GM13977 (cell line): ENCODE measurements around the gene FAM13C.

Experiments used
- DNase-seq: peaks from one replicate; pipeline ENCODE4 v3.0.0; 2012; ENCODE audit warnings: low spot score
- in situ Hi-C: fragments of 300-500 bp; cut with MboI; formaldehyde crosslinking; loops from one replicate; pipeline ENCODE4 v1.12.0; 2022; ENCODE audit warnings: low sequenced_read_pairs, low pct_unique_long_range_greater_than_20kb, mixed read lengths, inconsistent platforms; ENCODE audit not compliant: unreplicated experiment
- TF ChIP-seq, protein P1 (sequence below): IDR thresholded peaks from 2 replicates; pipeline ENCODE4 v1.5.1; 2012; ENCODE audit warnings: mild to moderate bottlenecking, control low read depth; ENCODE audit not compliant: insufficient read depth; ENCODE audit errors: extremely low read depth, missing control alignments

FAM13C gene

GRCh38 chr10:59354434-59354833, 7.9 kb downstream of the FAM13C start:
- in situ Hi-C loops, result no loop called here
- TF ChIP-seq, protein P1, sequence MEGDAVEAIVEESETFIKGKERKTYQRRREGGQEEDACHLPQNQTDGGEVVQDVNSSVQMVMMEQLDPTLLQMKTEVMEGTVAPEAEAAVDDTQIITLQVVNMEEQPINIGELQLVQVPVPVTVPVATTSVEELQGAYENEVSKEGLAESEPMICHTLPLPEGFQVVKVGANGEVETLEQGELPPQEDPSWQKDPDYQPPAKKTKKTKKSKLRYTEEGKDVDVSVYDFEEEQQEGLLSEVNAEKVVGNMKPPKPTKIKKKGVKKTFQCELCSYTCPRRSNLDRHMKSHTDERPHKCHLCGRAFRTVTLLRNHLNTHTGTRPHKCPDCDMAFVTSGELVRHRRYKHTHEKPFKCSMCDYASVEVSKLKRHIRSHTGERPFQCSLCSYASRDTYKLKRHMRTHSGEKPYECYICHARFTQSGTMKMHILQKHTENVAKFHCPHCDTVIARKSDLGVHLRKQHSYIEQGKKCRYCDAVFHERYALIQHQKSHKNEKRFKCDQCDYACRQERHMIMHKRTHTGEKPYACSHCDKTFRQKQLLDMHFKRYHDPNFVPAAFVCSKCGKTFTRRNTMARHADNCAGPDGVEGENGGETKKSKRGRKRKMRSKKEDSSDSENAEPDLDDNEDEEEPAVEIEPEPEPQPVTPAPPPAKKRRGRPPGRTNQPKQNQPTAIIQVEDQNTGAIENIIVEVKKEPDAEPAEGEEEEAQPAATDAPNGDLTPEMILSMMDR, result no peak
- DNase-seq, result no peak

DNA sequence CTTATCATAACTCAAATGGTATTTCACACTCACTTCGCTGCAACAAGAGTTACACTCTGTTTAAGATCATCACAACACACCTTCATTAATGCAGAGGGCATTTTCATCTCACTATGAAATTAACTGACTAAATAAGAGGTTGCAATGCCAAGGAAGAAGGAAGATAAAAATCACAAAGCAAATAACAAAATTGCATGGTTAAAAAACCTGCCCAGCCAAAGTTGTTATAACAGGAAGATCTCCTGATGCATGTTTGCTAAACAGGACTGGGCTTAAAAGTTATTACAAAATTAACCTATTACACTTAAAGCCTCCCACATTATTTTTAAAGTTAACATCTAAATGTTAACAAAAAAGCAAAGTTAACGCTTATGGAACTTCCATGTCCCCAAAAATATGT, 11.8 kb downstream of the FAM13C start:
- in situ Hi-C loops, result no loop called here
- TF ChIP-seq, protein P1, result no peak
- no peak for DNase-seq

DNA sequence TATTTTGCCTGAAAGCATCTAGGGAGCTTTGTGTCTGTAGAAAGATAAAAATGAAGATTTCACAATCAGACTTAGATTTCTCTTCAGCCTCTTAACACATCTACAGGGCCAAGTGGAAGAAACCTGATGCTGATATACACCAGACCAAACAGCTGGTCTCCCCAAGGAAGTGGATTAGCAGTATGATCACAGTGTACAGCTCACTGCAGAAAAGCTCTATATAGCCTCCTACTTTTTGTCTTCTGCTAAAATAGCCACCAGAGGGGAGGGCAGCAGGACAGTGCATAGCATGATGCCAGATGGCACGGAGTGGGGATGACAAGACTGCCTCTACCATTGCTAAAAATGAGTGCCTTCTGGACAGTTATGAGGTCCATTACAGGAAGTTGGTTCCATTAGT, 16.0 kb downstream of the FAM13C start:
- no peak for DNase-seq
- TF ChIP-seq, protein P1, result no peak
- in situ Hi-C loops, result no loop called here

GRCh38 chr10:59342723-59343122, 19.6 kb downstream of the FAM13C start:
- DNase-seq, result no peak
- TF ChIP-seq, protein P1, result no peak
- in situ Hi-C loops, result no loop called here

GRCh38 chr10:59342000-59342399, 20.3 kb downstream of the FAM13C start:
- TF ChIP-seq, protein P1, result no peak
- no peak for DNase-seq
- in situ Hi-C loops, result no loop called here

DNA sequence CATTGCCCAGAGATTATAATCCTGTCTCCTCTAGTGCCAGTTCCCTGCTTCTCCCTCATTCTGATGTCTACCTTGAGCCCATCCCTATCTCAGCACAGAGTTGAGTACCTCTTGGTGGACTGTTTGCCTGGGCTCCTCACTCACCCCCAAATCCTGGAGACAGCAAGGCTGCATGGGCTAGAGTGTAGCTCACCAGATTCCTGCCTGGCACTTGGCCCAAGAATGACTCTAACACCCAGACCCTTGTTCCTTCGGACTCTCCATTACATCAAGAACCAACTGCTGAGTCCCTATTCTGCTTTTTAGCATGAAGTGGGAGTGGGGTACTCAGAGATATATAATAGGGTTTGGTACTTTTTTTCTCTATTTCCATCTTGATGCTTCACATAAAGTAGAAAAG, 22.1 kb downstream of the FAM13C start:
- DNase-seq, result no peak
- in situ Hi-C loops, result no loop called here
- TF ChIP-seq, protein P1, result no peak

DNA sequence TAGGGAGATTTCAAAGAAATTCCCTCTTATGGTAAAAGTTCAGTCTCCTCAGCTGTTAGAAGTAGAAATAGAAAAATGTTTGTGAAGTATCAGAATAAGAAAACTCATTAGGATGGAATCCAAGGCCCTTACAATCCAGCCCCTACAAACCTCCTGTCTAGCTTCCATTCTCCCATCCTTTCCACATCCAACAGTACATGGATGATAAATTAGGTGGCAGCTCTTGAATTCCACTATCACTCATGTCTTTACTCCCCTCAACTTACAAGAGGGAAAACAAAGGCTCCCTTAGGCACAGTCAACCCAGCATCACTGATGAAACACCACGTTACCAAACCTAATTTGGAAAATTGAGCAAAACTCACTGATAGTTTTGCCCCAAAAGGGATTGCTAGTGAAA, 23.0 kb downstream of the FAM13C start:
- DNase-seq, result no peak
- in situ Hi-C loops, result no loop called here
- TF ChIP-seq, protein P1, result no peak
